Measurements from ENCODE around the gene TOMM5. TPM values are rescaled to one million over a fixed set of nuclear protein-coding genes. Genes with fewer than 3 reads are reported as not detected.

TOMM5 gene
- total RNA-seq, result 125 and 136 TPM in 2 replicates

GRCh38 chr9:37592108-37592951 lies at the start of gene TOMM5:
TSS of gene TOMM5 (minus strand) at chr9:37592597. CDS start at chr9:37592532, 65 bp downstream.

GRCh38 chr9:37575921-37576721 lies 16.3 kb downstream of the TOMM5 start, which contains the start of gene FBXO10:
TSS of gene FBXO10 (minus strand) at chr9:37576380. CDS start at chr9:37541768, 34,612 bp downstream.

Other genes starting within 250 kb of the TOMM5 start
- gene GRHPR, start 169.9 kb downstream of the TOMM5 start, total RNA-seq, result 106 and 125 TPM in 2 replicates
- 4.7 and 5.5 TPM in 2 replicates for gene ZBTB5, start 127.1 kb downstream of the TOMM5 start, total RNA-seq
- 23.2 and 29.9 TPM in 2 replicates for gene POLR1E, start 106.6 kb downstream of the TOMM5 start, total RNA-seq
- gene FBXO10, start 16.2 kb downstream of the TOMM5 start, total RNA-seq, result 9.2 and 13.0 TPM in 2 replicates
- not detected in 2 replicates for gene FRMPD1, start 58.4 kb upstream of the TOMM5 start, total RNA-seq
- 2.9 and 3.4 TPM in 2 replicates for gene TRMT10B, start 161.2 kb upstream of the TOMM5 start, total RNA-seq
- gene EXOSC3, start 192.5 kb upstream of the TOMM5 start, total RNA-seq, result 27.6 and 39.4 TPM in 2 replicates
- 13.8 and 21.2 TPM in 2 replicates for gene DCAF10, start 208.2 kb upstream of the TOMM5 start, total RNA-seq

All from smooth muscle cell of bladder (primary cell).